ENCODE data around the gene BANF2. TPM values are rescaled to one million over a fixed set of nuclear protein-coding genes. Genes with fewer than 3 reads are reported as not detected.

BANF2 gene
- total RNA-seq, 1 experiment from 2014 or later, result not detected

DNA sequence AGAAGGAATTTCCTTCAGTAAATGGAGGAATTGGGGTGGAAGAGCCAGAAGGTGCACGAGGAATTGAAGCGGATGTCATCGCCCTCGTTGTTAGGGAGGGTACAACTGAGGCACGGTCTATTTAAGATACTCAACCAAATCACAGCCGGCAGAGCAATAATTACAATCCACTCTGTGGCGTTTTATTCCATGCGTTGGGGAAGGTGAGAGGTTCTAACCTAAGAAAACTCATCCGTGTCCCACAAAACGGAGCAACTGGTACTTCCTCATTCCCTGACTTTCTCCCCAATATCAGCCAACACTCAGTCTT, 16.9 kb upstream of the BANF2 start:
- H3F3A ChIP-seq (ENCODE audit: low read length, unreplicated experiment), result no peaks in the 10 kb centered on the region
- H3K4me2 ChIP-seq (ENCODE audit: low read length), result peak overlapping the region; percentile 89
- CTCF ChIA-PET, result interaction anchor here (0.5 to 2.2 kb wide), 5 partner anchors 53 to 333 kb away, joined by 3 to 9 read pairs (median 4); no protein-coding TSS in a partner anchor
- BruUV-seq (replicated peaks), result TSS peak; percentile 63
- POLR2A ChIA-PET (ENCODE audit: unreplicated experiment), result interaction anchor here (0.5 to 0.9 kb wide), 9 partner anchors 19 to 308 kb away, joined by 3 to 12 read pairs (median 4); partner anchors contain the start of gene BFSP1
- peak overlapping the region; percentile 93 for H2AFZ ChIP-seq (ENCODE audit: low read length)
- no peak overlapping the region for H3K27ac ChIP-seq (ENCODE audit: low read length)
- H3K27me3 ChIP-seq (ENCODE audit: low read length), result peaks cover 46% of the 10 kb centered on the region
- TF ChIP-seq EZH2 (IDR thresholded peaks at IDR 0.05; ENCODE audit: low read length, unreplicated experiment), result no peak
- TF ChIP-seq, protein P1, sequence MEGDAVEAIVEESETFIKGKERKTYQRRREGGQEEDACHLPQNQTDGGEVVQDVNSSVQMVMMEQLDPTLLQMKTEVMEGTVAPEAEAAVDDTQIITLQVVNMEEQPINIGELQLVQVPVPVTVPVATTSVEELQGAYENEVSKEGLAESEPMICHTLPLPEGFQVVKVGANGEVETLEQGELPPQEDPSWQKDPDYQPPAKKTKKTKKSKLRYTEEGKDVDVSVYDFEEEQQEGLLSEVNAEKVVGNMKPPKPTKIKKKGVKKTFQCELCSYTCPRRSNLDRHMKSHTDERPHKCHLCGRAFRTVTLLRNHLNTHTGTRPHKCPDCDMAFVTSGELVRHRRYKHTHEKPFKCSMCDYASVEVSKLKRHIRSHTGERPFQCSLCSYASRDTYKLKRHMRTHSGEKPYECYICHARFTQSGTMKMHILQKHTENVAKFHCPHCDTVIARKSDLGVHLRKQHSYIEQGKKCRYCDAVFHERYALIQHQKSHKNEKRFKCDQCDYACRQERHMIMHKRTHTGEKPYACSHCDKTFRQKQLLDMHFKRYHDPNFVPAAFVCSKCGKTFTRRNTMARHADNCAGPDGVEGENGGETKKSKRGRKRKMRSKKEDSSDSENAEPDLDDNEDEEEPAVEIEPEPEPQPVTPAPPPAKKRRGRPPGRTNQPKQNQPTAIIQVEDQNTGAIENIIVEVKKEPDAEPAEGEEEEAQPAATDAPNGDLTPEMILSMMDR (conservative IDR thresholded peaks at IDR 0.05; ENCODE audit: low read depth, low read length), result no peak
- no peak for TF ChIP-seq EZH2phosphoT487 (IDR thresholded peaks at IDR 0.05; ENCODE audit: borderline replicate concordance, low read length)
- peaks cover 31% of the 10 kb centered on the region for H3K79me2 ChIP-seq (ENCODE audit: low read length)
- intact Hi-C loops (cut with micrococcal nuclease), result loop anchor here (1.0 to 5.0 kb wide), 4 partner anchors 52 to 309 kb away; no protein-coding TSS in a partner anchor
- peaks cover 30% of the 10 kb centered on the region for H4K20me1 ChIP-seq (ENCODE audit: low read length)
- ATAC-seq (no peak), DNase-seq (no peak)
- no peaks in the 10 kb centered on the region for H3K9me2 ChIP-seq (replicated peaks; ENCODE audit: low read length)
- peaks cover 18% of the 10 kb centered on the region for H3K36me3 ChIP-seq (ENCODE audit: low read depth, low read length)
- peak overlapping the region; percentile 26; the same call in 1 of the 2 replicates for H3K9ac ChIP-seq (ENCODE audit: low read length)
- H3K4me3 ChIP-seq (ENCODE audit: low read length), result peak overlapping the region; percentile 70
- no peaks in the 10 kb centered on the region for H3K9me3 ChIP-seq (ENCODE audit: low read length)
- H3K4me1 ChIP-seq (ENCODE audit: insufficient read depth, low read length), result peaks cover 19% of the 10 kb centered on the region

GRCh38 chr20:17683218-17684076, 16.3 kb upstream of the BANF2 start:
- Histone ChIP-seq H3K4me1 (ENCODE audit: insufficient read depth, low read length) (peaks cover 19% of the 10 kb centered on the region), H3K9me2 (replicated peaks; ENCODE audit: low read length) (no peaks in the 10 kb centered on the region), H3F3A (ENCODE audit: low read length, unreplicated experiment) (no peaks in the 10 kb centered on the region), H2AFZ (ENCODE audit: low read length) (no peak overlapping the region), H4K20me1 (ENCODE audit: low read length) (peaks cover 24% of the 10 kb centered on the region), H3K4me3 (ENCODE audit: low read length) (no peak overlapping the region), H3K9ac (ENCODE audit: low read length) (no peak overlapping the region), H3K4me2 (ENCODE audit: low read length) (no peak overlapping the region), H3K36me3 (ENCODE audit: low read depth, low read length) (peaks cover 12% of the 10 kb centered on the region), H3K9me3 (ENCODE audit: low read length) (no peaks in the 10 kb centered on the region), H3K27me3 (ENCODE audit: low read length) (peaks cover 46% of the 10 kb centered on the region), H3K79me2 (ENCODE audit: low read length) (peaks cover 25% of the 10 kb centered on the region), H3K27ac (ENCODE audit: low read length) (no peak overlapping the region)
- ATAC-seq (no peak), DNase-seq (no peak)
- intact Hi-C loops (cut with micrococcal nuclease), result loop anchor here (5.0 kb wide), 1 partner anchor 309 kb away; no protein-coding TSS in a partner anchor
- ChIA-PET CTCF (interaction anchor here (1.0 to 2.2 kb wide), 3 partner anchors 190 to 283 kb away, joined by 4 to 9 read pairs (median 5); no protein-coding TSS in a partner anchor), POLR2A (ENCODE audit: unreplicated experiment) (interaction anchor here (0.6 kb wide), 1 partner anchor 113 kb away, joined by 4 read pairs; no protein-coding TSS in a partner anchor)
- TF ChIP-seq EZH2phosphoT487 (IDR thresholded peaks at IDR 0.05; ENCODE audit: borderline replicate concordance, low read length) (no peak), EZH2 (IDR thresholded peaks at IDR 0.05; ENCODE audit: low read length, unreplicated experiment) (no peak)
- TF ChIP-seq, protein P1 (conservative IDR thresholded peaks at IDR 0.05; ENCODE audit: low read depth, low read length), result no peak
- no TSS peak for BruUV-seq (replicated peaks)

All from PC-3 (cell line).